C4-2B (cell line): ENCODE measurements around the gene PREP.

Source experiments
- CTCF ChIP-seq: fragments of 450-650 bp; conservative IDR thresholded peaks from 2 replicates; pipeline ENCODE4 v1.5.1; 2017; ENCODE audit warnings: mild to moderate bottlenecking
- ZFX ChIP-seq: fragments of 450-650 bp; IDR thresholded peaks from 2 replicates; pipeline ENCODE4 v1.6.1; 2017

GRCh38 chr6:105330913-105331312 is 72.0 kb downstream of the PREP start:
- no peak for TF ChIP-seq CTCF
- TF ChIP-seq ZFX: no peak
